Endodermal cell (in vitro differentiated cells): ENCODE data around the gene SLC15A3. TPM values are rescaled to one million over a fixed set of nuclear protein-coding genes. Genes with fewer than 3 reads are reported as not detected.
"Not testable (repeated sequence)": the region's sequence is repeated elsewhere in the genome, so short reads cannot be mapped to it uniquely, and the experiment has no call there.

Experiments
- DNase-seq: peaks from one replicate; pipeline ENCODE4 v3.0.0-alpha.2; 2017
- H3K27ac ChIP-seq: 2 replicates; pipeline ENCODE4 v1.5.1; 2013; ENCODE audit warnings: mild to moderate bottlenecking, low read depth, low read length, moderate library complexity
- H3K27me3 ChIP-seq: 2 replicates; pipeline ENCODE4 v1.6.1; 2013; ENCODE audit warnings: mild to moderate bottlenecking, low read length, moderate library complexity; ENCODE audit not compliant: insufficient read depth, control insufficient read depth, poor library complexity, severe bottlenecking
- H3K36me3 ChIP-seq: 2 replicates; pipeline ENCODE4 v1.7.0; 2013; ENCODE audit warnings: mild to moderate bottlenecking, low read length, moderate library complexity; ENCODE audit not compliant: control insufficient read depth, insufficient read depth
- H3K4me1 ChIP-seq: one replicate; pipeline ENCODE4 v1.7.0; 2013; ENCODE audit warnings: low read length; ENCODE audit not compliant: control insufficient read depth, insufficient read depth
- H3K4me3 ChIP-seq: 2 replicates; pipeline ENCODE4 v1.5.1; 2013; ENCODE audit warnings: mild to moderate bottlenecking, low read length, moderate library complexity
- H3K9ac ChIP-seq: 2 replicates; pipeline ENCODE4 v1.6.1; 2013; ENCODE audit warnings: mild to moderate bottlenecking, low read length, moderate library complexity; ENCODE audit not compliant: poor library complexity, severe bottlenecking; ENCODE audit errors: extremely low read depth
- H3K9me3 ChIP-seq: 2 replicates; pipeline ENCODE4 v1.6.1; 2013; ENCODE audit warnings: mild to moderate bottlenecking, low read length, moderate library complexity; ENCODE audit not compliant: control insufficient read depth
- H3K27ac Mint-ChIP-seq: 2 replicates; pipeline ENCODE4 v1.8.0; 2020; ENCODE audit warnings: mixed read lengths
- H3K27me3 Mint-ChIP-seq: 2 replicates; pipeline ENCODE4 v1.8.0; 2021; ENCODE audit warnings: mild to moderate bottlenecking, mixed read lengths; ENCODE audit not compliant: insufficient read depth
- H3K36me3 Mint-ChIP-seq: 2 replicates; pipeline ENCODE4 v1.8.0; 2020; ENCODE audit warnings: low read depth, mixed read lengths
- H3K4me1 Mint-ChIP-seq: 2 replicates; pipeline ENCODE4 v1.8.0; 2020; ENCODE audit warnings: mixed read lengths
- H3K4me3 Mint-ChIP-seq: 2 replicates; pipeline ENCODE4 v1.8.0; 2020; ENCODE audit warnings: mild to moderate bottlenecking, moderate library complexity, mixed read lengths
- H3K9me3 Mint-ChIP-seq: 2 replicates; pipeline ENCODE4 v1.8.0; 2020; ENCODE audit warnings: mild to moderate bottlenecking, mixed read lengths
- WGBS, 2 experiments: methylation state at CpG; one replicate each; pipeline versions ENCODE4 v1.1.5 to v1.1.7; 2013; ENCODE audit warnings: missing lambda C conversion rate in 2 of 2, mixed read lengths in 1 of 2; ENCODE audit not compliant: insufficient coverage in 1 of 2, insufficient read length in 1 of 2; 5-methylcytosine and 5-hydroxymethylcytosine counted together
- total RNA-seq, 2 donors: library from RNA; stranded (reverse); fragmentation: NEBNext Ultra II Directional in 1 of 2; extraction: Animal tissue kit (Norgen Biotek cat#: 25700) in 1 of 2; gene quantifications; 2 replicates in 1 of 2; 3 replicates in 1 of 2; pipeline ENCODE4 v1.2.1, GENCODE V29; 2021
- TF ChIP-seq, protein P1 (sequence below): fragments of 200-600 bp; sonication (generic); conservative IDR thresholded peaks from 2 replicates; pipeline ENCODE4 v1.5.0; 2021; ENCODE audit warnings: antibody characterized with exemption, mild to moderate bottlenecking

The SLC15A3 gene
- total RNA-seq, 2 donors from 2014 or later, result 1.4 to 1.6 TPM

DNA sequence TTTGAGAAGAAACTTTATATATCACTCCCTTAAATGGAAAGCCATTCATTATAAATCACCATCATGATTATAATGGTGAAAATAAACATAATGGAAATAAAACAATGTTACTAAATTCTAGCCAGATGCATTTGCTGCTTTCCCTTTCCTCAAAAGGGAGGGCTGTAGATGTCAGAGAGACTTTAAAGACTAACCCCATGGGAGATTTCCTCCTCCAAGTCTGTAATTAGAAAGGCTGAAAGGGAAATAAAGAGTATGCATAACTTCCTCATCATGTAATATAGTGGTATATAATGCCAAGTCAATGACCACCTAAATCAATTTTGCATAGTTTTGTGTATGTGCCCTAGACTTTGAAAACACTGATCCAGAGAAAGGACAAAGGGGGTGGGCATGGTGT, 25.9 kb upstream of the SLC15A3 start:
- Histone ChIP-seq H3K27me3 (peaks cover 5% of the 10 kb centered on the region), H3K9me3 (no peaks in the 10 kb centered on the region), H3K4me3 (no peak overlapping the region), H3K27ac (no peak overlapping the region), H3K36me3 (no peaks in the 10 kb centered on the region), H3K4me1 (no peaks in the 10 kb centered on the region), H3K9ac (no peak overlapping the region)
- Mint-ChIP-seq H3K4me1 (peaks cover 2% of the 10 kb centered on the region), H3K27me3 (peaks cover 10% of the 10 kb centered on the region), H3K4me3 (no peak overlapping the region), H3K36me3 (no peaks in the 10 kb centered on the region), H3K9me3 (no peaks in the 10 kb centered on the region), H3K27ac (no peak overlapping the region)
- no peak for DNase-seq
- TF ChIP-seq, protein P1, sequence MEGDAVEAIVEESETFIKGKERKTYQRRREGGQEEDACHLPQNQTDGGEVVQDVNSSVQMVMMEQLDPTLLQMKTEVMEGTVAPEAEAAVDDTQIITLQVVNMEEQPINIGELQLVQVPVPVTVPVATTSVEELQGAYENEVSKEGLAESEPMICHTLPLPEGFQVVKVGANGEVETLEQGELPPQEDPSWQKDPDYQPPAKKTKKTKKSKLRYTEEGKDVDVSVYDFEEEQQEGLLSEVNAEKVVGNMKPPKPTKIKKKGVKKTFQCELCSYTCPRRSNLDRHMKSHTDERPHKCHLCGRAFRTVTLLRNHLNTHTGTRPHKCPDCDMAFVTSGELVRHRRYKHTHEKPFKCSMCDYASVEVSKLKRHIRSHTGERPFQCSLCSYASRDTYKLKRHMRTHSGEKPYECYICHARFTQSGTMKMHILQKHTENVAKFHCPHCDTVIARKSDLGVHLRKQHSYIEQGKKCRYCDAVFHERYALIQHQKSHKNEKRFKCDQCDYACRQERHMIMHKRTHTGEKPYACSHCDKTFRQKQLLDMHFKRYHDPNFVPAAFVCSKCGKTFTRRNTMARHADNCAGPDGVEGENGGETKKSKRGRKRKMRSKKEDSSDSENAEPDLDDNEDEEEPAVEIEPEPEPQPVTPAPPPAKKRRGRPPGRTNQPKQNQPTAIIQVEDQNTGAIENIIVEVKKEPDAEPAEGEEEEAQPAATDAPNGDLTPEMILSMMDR, result no peak

DNA sequence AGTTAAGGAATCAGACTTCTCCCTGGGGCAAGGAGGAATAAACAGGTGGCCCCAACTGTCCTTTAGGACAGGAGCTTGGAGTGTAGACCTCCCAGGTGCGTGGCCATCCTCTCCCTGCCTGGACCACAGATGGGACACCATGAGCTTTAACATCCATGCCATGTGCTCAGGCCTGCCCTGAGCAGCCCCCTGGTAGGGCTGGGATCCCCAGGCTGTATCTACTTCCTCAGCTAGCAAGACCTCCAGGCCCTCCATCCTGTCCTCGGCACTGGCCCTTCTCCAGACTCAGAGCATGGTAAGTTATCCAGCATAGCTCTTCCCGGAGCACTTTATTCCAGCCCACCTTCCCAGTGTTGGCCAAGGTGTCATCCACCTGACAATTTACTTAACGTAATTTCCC, 25.2 kb upstream of the SLC15A3 start:
- peaks cover 13% of the 10 kb centered on the region for H3K27me3 Mint-ChIP-seq
- no peak overlapping the region for H3K27ac Mint-ChIP-seq
- WGBS, 2 experiments, result 94 to 96% methylated on average over 4 of the region's 4 CpGs

DNA sequence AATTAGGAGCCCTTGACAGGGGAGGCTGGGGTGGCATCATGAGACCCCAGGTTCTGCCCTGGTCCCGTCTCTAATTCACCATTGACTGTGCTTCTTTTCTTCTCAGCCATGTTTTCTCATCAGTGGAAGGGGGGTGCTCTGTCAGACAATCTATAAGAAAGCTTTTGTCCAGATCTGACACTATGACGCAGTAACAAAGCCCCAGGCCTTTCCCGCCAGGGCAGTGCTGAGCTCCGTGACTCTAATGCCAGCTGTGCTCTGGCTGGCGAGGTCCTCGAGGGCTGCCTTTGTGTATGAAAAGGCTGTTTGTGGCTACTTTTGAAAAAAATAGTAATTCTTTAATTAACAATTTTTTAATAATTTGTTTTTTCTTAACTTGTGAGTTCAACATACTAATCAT, 22.8 kb upstream of the SLC15A3 start:
- H3K27me3 ChIP-seq, result peaks cover 9% of the 10 kb centered on the region
- H3K27ac ChIP-seq, result peak overlapping the region; percentile 87
- 83 to 87% methylated on average over 1 to 6 of the region's 6 CpGs for WGBS, 2 experiments
- DNase-seq, result no peak
- TF ChIP-seq, protein P1, result no peak
- Mint-ChIP-seq H3K4me1 (no peaks in the 10 kb centered on the region), H3K27ac (no peak overlapping the region), H3K36me3 (no peaks in the 10 kb centered on the region), H3K9me3 (no peaks in the 10 kb centered on the region), H3K27me3 (peaks cover 13% of the 10 kb centered on the region), H3K4me3 (no peak overlapping the region)
- no peaks in the 10 kb centered on the region for H3K4me1 ChIP-seq
- no peak overlapping the region for H3K4me3 ChIP-seq
- H3K9ac ChIP-seq, result no peak overlapping the region
- no peaks in the 10 kb centered on the region for H3K36me3 ChIP-seq
- H3K9me3 ChIP-seq, result no peaks in the 10 kb centered on the region

More for the DNA sequence above, 25.2 kb upstream of the SLC15A3 start:
- H3K4me1 Mint-ChIP-seq, result no peaks in the 10 kb centered on the region
- no peak overlapping the region for H3K27ac ChIP-seq
- H3K4me3 ChIP-seq, result no peak overlapping the region
- peaks cover 9% of the 10 kb centered on the region for H3K27me3 ChIP-seq
- TF ChIP-seq, protein P1, result no peak
- no peaks in the 10 kb centered on the region for H3K36me3 Mint-ChIP-seq
- H3K36me3 ChIP-seq, result no peaks in the 10 kb centered on the region
- H3K4me3 Mint-ChIP-seq, result no peak overlapping the region
- H3K4me1 ChIP-seq, result no peaks in the 10 kb centered on the region
- no peak overlapping the region for H3K9ac ChIP-seq
- no peaks in the 10 kb centered on the region for H3K9me3 ChIP-seq
- DNase-seq, result peak; percentile 22
- no peaks in the 10 kb centered on the region for H3K9me3 Mint-ChIP-seq

DNA sequence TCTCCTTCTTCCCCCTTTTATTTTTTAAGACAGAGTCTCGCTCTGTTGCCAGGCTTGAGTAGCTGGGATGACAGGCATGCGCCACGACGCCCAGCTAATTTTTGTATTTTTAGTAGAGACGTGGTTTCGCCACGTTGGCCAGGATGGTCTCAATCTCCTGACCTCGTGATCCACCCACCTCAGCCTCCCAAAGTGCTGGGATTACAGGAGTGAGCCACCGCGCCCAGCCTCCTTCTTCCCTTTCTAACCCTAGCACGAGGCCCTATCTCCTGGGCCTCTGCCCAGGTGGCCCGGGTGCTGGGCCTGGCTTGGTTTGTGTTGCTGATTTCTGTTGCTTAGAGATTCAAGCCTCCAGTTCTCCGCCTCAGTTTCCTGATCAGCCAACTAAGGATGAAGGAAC, 22.3 kb upstream of the SLC15A3 start:
- WGBS, 2 experiments, result 89 to 91% methylated on average over 5 to 13 of the region's 13 CpGs
- H3K36me3 Mint-ChIP-seq, H3K9me3 ChIP-seq, H3K4me3 Mint-ChIP-seq, H3K9me3 Mint-ChIP-seq, H3K4me1 ChIP-seq, H3K27me3 ChIP-seq, H3K27ac Mint-ChIP-seq, H3K4me3 ChIP-seq, H3K4me1 Mint-ChIP-seq, H3K9ac ChIP-seq, H3K36me3 ChIP-seq: not testable (repeated sequence)
- peaks cover 13% of the 10 kb centered on the region for H3K27me3 Mint-ChIP-seq
- DNase-seq, result peak; percentile 23
- H3K27ac ChIP-seq, result peak overlapping the region; percentile 87
